AG09309 (cell line): ENCODE results near the gene ANKRD16.

Source experiments
- DNase-seq: peaks from one replicate; pipeline ENCODE4 v3.0.0-alpha.2; 2010; ENCODE audit warnings: low read depth
- H3K4me3 ChIP-seq: 2 replicates; pipeline ENCODE4 v1.5.1; 2011; ENCODE audit warnings: mild to moderate bottlenecking, low read depth, low read length, moderate library complexity; ENCODE audit not compliant: control insufficient read depth
- CTCF ChIP-seq: IDR thresholded peaks from 2 replicates; pipeline ENCODE4 v1.5.1; 2011; ENCODE audit warnings: mild to moderate bottlenecking, low read depth, low read length, inconsistent platforms; ENCODE audit not compliant: insufficient read depth, control insufficient read depth; ENCODE audit errors: missing control alignments

Gene ANKRD16

GRCh38 chr10:5930272-5930671 lies 40.6 kb upstream of the ANKRD16 start:
- no peak for DNase-seq

GRCh38 chr10:5929442-5929841 lies 39.7 kb upstream of the ANKRD16 start:
- H3K4me3 ChIP-seq, result no peak overlapping the region
- no peak for TF ChIP-seq CTCF
- DNase-seq, result no peak

More at GRCh38 chr10:5930272-5930671, 40.6 kb upstream of the ANKRD16 start:
- TF ChIP-seq CTCF, result no peak
- H3K4me3 ChIP-seq, result no peak overlapping the region

GRCh38 chr10:5927306-5927705 lies 37.6 kb upstream of the ANKRD16 start:
- no peak for DNase-seq
- no peak for TF ChIP-seq CTCF
- no peak overlapping the region for H3K4me3 ChIP-seq

GRCh38 chr10:5924889-5925288 lies 35.2 kb upstream of the ANKRD16 start:
- no peak for TF ChIP-seq CTCF
- DNase-seq, result no peak
- H3K4me3 ChIP-seq, result no peak overlapping the region

DNA sequence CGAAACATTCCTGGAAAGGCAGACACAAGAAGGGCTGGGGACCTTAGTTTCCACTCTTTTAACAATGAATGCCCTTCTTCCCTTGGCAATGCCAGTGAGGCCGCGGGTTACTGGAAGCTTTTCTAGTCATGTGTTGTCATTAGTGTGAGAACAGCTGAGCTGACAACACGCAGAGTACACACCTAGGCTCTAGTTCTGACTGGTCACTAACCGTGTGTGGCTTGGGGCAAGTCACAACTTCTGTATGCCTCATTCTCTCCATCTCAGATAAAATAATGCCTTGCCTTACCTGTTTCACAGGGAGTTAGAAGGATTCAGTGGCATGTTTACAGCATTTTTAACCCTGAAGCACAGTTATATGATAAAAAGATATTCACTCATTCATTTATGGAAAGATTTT lies 32.1 kb upstream of the ANKRD16 start:
- DNase-seq, result no peak
- no peak for TF ChIP-seq CTCF
- no peak overlapping the region for H3K4me3 ChIP-seq

GRCh38 chr10:5919568-5919967 lies 29.9 kb upstream of the ANKRD16 start:
- no peak for DNase-seq
- no peak for TF ChIP-seq CTCF
- H3K4me3 ChIP-seq, result no peak overlapping the region

GRCh38 chr10:5918763-5919162 lies 29.1 kb upstream of the ANKRD16 start:
- no peak overlapping the region for H3K4me3 ChIP-seq
- TF ChIP-seq CTCF, result no peak
- DNase-seq, result no peak
